Liver (tissue), 9 donors: ENCODE results near the gene CCER1. TPM values are rescaled to one million over a fixed set of nuclear protein-coding genes. Genes with fewer than 3 reads are reported as not detected.

Experiments used
- DNase-seq: peaks from one replicate; pipeline ENCODE4 v3.0.0-alpha.2; 2017; ENCODE audit warnings: low spot score
- H3K27ac ChIP-seq, 2 donors: one replicate each; pipeline ENCODE4 v1.7.0; 2013; ENCODE audit warnings: inconsistent platforms in 2 of 2, low read length in 2 of 2, control low read depth in 1 of 2, low read depth in 1 of 2, mild to moderate bottlenecking in 1 of 2
- H3K27me3 ChIP-seq, 4 donors: one replicate each; pipeline versions ENCODE4 v1.6.1 to v1.7.0; 2013; ENCODE audit warnings: low read length in 3 of 4, inconsistent platforms in 1 of 4, mild to moderate bottlenecking in 1 of 4, moderate library complexity in 1 of 4; ENCODE audit not compliant: control insufficient read depth in 4 of 4, insufficient read depth in 4 of 4
- H3K36me3 ChIP-seq, 4 donors: one replicate each; pipeline versions ENCODE4 v1.6.1 to v1.7.0; 2013; ENCODE audit warnings: low read length in 3 of 4, mild to moderate bottlenecking in 3 of 4, low read depth in 1 of 4, moderate library complexity in 1 of 4; ENCODE audit not compliant: control insufficient read depth in 4 of 4, insufficient read depth in 3 of 4
- H3K4me1 ChIP-seq, 4 donors: one replicate each; pipeline versions ENCODE4 v1.6.1 to v1.7.0; 2013; ENCODE audit warnings: low read length in 3 of 4, mild to moderate bottlenecking in 3 of 4, moderate library complexity in 1 of 4; ENCODE audit not compliant: control insufficient read depth in 4 of 4, insufficient read depth in 4 of 4
- H3K4me3 ChIP-seq, 3 donors: one replicate each; pipeline versions ENCODE4 v1.6.1 to v1.7.0; 2013; ENCODE audit warnings: low read length in 3 of 3, control low read depth in 1 of 3, low read depth in 1 of 3, mild to moderate bottlenecking in 1 of 3
- H3K9ac ChIP-seq, 2 donors: one replicate each; pipeline ENCODE4 v1.7.0; 2013; ENCODE audit warnings: low read length in 2 of 2, mild to moderate bottlenecking in 2 of 2, moderate library complexity in 2 of 2, control low read depth in 1 of 2, low read depth in 1 of 2
- H3K9me3 ChIP-seq, 4 donors: one replicate each; pipeline versions ENCODE4 v1.6.1 to v1.7.0; 2013; ENCODE audit warnings: low read length in 3 of 4; ENCODE audit not compliant: control insufficient read depth in 4 of 4
- ATF3 ChIP-seq: IDR thresholded peaks from 2 replicates; pipeline ENCODE4 v1.6.1; 2016; ENCODE audit warnings: antibody characterized with exemption
- CTCF ChIP-seq: fragments of 150-350 bp; IDR thresholded peaks from 2 replicates; pipeline ENCODE4 v1.5.1; 2017; ENCODE audit warnings: improper control_type of control experiment, low read depth, low read length; ENCODE audit not compliant: missing input control
- EGR1 ChIP-seq, 2 donors: IDR thresholded peaks; 2 replicates each; pipeline ENCODE4 v1.6.1; 2016 to 2018; ENCODE audit warnings: antibody characterized with exemption in 2 of 2, low read depth in 2 of 2
- FOXA1 ChIP-seq: IDR thresholded peaks from 2 replicates; pipeline ENCODE4 v1.6.1; 2016; ENCODE audit warnings: antibody characterized with exemption
- FOXA2 ChIP-seq: IDR thresholded peaks from 2 replicates; pipeline ENCODE4 v1.6.1; 2016; ENCODE audit warnings: antibody characterized with exemption
- GABPA ChIP-seq, 2 donors: IDR thresholded peaks in 1 of 2; conservative IDR thresholded peaks in 1 of 2; 2 replicates each; pipeline ENCODE4 v1.6.1; 2016; ENCODE audit warnings: antibody characterized with exemption in 2 of 2, mild to moderate bottlenecking in 1 of 2, moderate library complexity in 1 of 2
- HNF4A ChIP-seq, 2 donors: conservative IDR thresholded peaks; 2 replicates each; pipeline ENCODE4 v1.6.1; 2016; ENCODE audit warnings: antibody characterized with exemption in 2 of 2, mild to moderate bottlenecking in 2 of 2
- JUND ChIP-seq, 2 donors: IDR thresholded peaks; 2 replicates each; pipeline ENCODE4 v1.6.1; 2016; ENCODE audit warnings: antibody characterized with exemption in 2 of 2
- MAX ChIP-seq: IDR thresholded peaks from 2 replicates; pipeline ENCODE4 v1.6.1; 2016; ENCODE audit warnings: antibody characterized with exemption
- NR2F2 ChIP-seq: IDR thresholded peaks from 2 replicates; pipeline ENCODE4 v1.6.1; 2016; ENCODE audit warnings: antibody characterized with exemption
- REST ChIP-seq: IDR thresholded peaks from 2 replicates; pipeline ENCODE4 v1.6.1; 2016; ENCODE audit warnings: antibody characterized with exemption, mild to moderate bottlenecking
- RXRA ChIP-seq, 2 donors: IDR thresholded peaks; 2 replicates each; pipeline ENCODE4 v1.6.1; 2017 to 2018; ENCODE audit warnings: antibody characterized with exemption in 2 of 2, mild to moderate bottlenecking in 1 of 2
- SP1 ChIP-seq: IDR thresholded peaks from 2 replicates; pipeline ENCODE4 v1.6.1; 2018; ENCODE audit warnings: antibody characterized with exemption, mild to moderate bottlenecking
- TAF1 ChIP-seq: conservative IDR thresholded peaks from 2 replicates; pipeline ENCODE4 v1.6.1; 2016; ENCODE audit warnings: antibody characterized with exemption, mild to moderate bottlenecking
- YY1 ChIP-seq: IDR thresholded peaks from 2 replicates; pipeline ENCODE4 v1.6.1; 2016; ENCODE audit warnings: antibody characterized with exemption, mild to moderate bottlenecking
- ZBTB33 ChIP-seq: IDR thresholded peaks from 2 replicates; pipeline ENCODE4 v1.6.1; 2016; ENCODE audit warnings: antibody characterized with exemption
- WGBS: extraction: QIAGEN DNeasy Blood & Tissue Kit; methylation state at CpG from one replicate; pipeline ENCODE4 v1.1.7; 2013; 5-methylcytosine and 5-hydroxymethylcytosine counted together
- polyA plus RNA-seq, 2 donors: library from polyadenylated mRNA; stranded (reverse) in 1 of 2; unstranded in 1 of 2; fragments of 200-250 nt in 1 of 2; fragments of >200 nt in 1 of 2; fragmentation: Nextera tagmentation in 1 of 2; extraction: Ambion mirVana in 1 of 2; gene quantifications; one replicate each; pipeline versions ENCODE4 v1.2.1 to v1.2.3, GENCODE V29; 2013 to 2015
- total RNA-seq, 2 donors: library from RNA; depleted of rRNA; stranded (reverse); fragments of >200 nt; gene quantifications; one replicate each; pipeline ENCODE4 v1.2.3, GENCODE V29; 2014
- donor health status: healthy.
- donor health status: healthy.
- donor health status: healthy.
- donor health status: healthy.
- donor health status: healthy.

Gene CCER1
- total and polyA plus RNA-seq, 4 donors = not detected

- no peak for TF ChIP-seq ZBTB33
- no peak for TF ChIP-seq REST
- TF ChIP-seq CTCF = no peak
- no peak for TF ChIP-seq YY1
- TF ChIP-seq JUND (IDR thresholded peaks at IDR 0.05) = no peak
- TF ChIP-seq RXRA (IDR thresholded peaks at IDR 0.05) = no peak
- no peak for TF ChIP-seq ATF3
- no peak for TF ChIP-seq SP1
- TF ChIP-seq MAX = no peak
- TF ChIP-seq HNF4A (conservative IDR thresholded peaks at IDR 0.05) = no peak
- TF ChIP-seq GABPA (IDR thresholded peaks at IDR 0.05 in 1 of 2, conservative IDR thresholded peaks at IDR 0.05 in 1 of 2) = no peak
- TF ChIP-seq EGR1 (IDR thresholded peaks at IDR 0.05; ENCODE audit: low read depth in 2 of 2) = no peak
- no peak for TF ChIP-seq NR2F2
- no peak for TF ChIP-seq FOXA2
- no peak for TF ChIP-seq FOXA1
- no peak for TF ChIP-seq TAF1
- Histone ChIP-seq H3K27me3 (no peaks in the 10 kb centered on the region), H3K27ac (no peak overlapping the region), H3K4me3 (no peak overlapping the region), H3K4me1 (peaks cover 0 to 8% (median 1%) of the 10 kb centered on the region in 4 donors), H3K36me3 (no peaks in the 10 kb centered on the region), H3K9me3 (no peaks in the 10 kb centered on the region), H3K9ac (no peak overlapping the region)
- DNase-seq = no peak
- WGBS = 71% methylated on average over 6 of the region's 6 CpGs
Observed at GRCh38 chr12:90938451-90938850, 16.5 kb downstream of the CCER1 start.

GRCh38 chr12:90937651-90938050 lies 17.3 kb downstream of the CCER1 start:
- TF ChIP-seq REST (no peak), FOXA2 (no peak), FOXA1 (no peak)
- Histone ChIP-seq H3K9ac (no peak overlapping the region), H3K4me3 (no peak overlapping the region), H3K27me3 (no peaks in the 10 kb centered on the region), H3K9me3 (no peaks in the 10 kb centered on the region), H3K36me3 (no peaks in the 10 kb centered on the region), H3K27ac (no peak overlapping the region), H3K4me1 (peaks cover 0 to 8% (median 1%) of the 10 kb centered on the region in 4 donors)
- DNase-seq = no peak
- 78% methylated on average over 2 of the region's 2 CpGs for whole genome bisulfite sequencing
